HT-29 (cell line): ENCODE results near the gene RAI1. TPM values are rescaled to one million over a fixed set of nuclear protein-coding genes. Genes with fewer than 3 reads are reported as not detected.

Experiments
- DNase-seq: peaks from one replicate; pipeline ENCODE4 v3.0.0-alpha.2; 2015; ENCODE audit warnings: low spot score
- total RNA-seq: library from RNA; depleted of rRNA; stranded (reverse); fragments of >200 nt; shearing (Covaris generic); gene quantifications from 2 replicates; pipeline ENCODE4 v1.2.3, GENCODE V29; 2014

The RAI1 gene
- total RNA-seq, 1 experiment from 2014 or later, result 35.4 TPM

DNA sequence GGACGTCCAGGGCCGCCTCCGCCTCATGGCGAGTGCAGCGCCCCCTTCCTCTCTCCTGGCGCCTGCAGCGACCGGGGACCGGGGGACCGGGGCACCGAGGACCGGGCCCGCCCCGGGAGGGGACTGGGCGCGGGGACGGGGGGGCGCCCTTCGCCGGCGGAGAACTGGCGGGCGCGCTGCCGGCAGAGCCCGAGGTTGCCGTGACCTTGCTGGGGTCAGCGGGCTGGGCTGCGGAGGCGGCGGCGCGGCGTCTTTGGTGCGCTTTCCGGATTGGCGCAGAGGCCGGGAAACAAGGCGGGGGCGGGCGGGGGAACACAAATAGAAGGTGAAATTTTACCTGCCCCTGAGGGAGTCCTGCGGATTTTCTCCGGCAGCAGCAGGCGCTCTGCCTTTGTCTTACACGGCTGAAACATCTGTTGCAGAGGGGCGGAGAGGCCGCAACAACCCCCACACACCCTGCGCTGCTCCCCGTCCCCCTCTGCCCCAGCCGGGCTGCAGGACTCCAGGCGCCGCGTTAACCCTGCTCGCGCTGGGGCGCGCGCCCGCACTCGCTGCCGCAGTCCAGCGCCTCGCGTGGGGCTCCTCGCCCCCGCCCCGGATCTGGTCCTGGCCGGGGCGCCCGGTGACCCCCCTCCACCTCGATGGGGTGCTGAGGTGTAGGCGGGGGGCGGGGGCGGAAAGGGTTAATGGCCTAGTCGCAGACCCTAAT is 102.0 kb downstream of the RAI1 start:
- DNase-seq, result peak; percentile 46

DNA sequence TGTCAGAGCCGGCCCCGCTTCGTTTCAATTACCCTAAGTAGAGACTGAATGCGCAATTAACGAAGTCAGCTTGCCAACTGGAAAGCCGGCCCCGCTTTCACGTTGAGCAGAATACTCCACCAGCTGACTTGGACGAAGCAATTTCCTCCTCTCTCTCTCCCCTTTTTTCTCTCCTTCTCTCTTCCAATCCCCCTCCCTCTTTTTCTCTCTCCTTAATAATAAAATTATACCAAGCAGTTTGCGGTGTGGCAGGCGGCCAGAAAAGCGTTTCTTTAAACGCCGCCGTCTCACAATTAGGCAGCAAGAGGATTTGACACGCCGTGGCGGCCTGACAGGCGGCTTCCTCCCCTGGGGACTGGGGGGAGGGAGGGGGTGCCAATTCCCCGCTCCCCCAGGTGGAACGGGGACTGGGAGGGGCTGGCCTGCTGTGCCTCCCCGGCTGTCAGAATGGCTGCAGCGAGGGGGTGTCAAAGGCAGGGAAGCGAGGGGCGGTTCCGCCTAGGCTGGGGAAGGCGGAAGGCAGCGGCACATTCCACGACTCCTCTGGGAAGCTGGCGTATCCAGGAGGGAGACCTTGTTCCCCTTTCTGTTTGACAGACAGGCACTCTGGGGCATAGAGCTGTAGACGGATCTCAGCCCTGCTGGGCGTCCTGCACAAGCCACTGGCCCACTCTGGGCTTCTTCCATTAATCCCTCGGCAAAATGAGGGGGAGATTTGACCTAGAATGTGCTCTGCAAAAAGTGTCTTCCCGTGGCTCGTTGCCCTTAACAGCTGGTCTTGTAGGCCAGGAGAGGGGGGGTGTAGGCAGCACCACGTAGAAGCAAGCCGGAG is 102.8 kb downstream of the RAI1 start:
- peak; percentile 61 for DNase-seq

DNA sequence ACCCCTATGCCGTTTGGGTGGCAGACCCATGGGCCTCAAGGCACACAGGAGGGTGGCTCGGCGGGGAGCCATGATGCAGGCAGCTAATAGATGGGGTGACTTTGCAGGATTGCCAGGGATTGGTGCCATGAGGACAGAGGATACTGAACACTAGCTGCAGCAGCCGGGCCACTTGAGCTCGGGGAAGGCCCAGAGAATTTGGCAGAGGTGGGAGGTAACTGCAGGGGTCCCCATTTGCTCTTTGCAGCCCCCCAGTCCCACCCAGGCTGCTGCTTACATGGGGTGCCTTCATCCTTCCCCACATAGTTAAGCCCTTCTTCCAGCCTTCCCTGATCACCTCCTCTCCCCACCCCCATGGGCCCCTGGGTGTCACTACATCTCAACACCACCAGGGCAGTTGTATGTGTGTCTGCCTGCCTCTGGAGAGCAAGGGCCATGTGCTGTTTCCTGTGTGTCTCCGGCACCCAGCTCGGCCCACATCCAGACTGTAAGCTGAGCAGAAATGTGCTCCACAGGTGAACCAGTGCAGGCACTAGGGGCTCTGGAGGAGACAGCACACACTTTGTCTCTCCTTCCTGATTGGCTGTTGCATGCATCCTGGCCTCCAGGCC is 103.5 kb downstream of the RAI1 start:
- peak; percentile 17 for DNase-seq

DNA sequence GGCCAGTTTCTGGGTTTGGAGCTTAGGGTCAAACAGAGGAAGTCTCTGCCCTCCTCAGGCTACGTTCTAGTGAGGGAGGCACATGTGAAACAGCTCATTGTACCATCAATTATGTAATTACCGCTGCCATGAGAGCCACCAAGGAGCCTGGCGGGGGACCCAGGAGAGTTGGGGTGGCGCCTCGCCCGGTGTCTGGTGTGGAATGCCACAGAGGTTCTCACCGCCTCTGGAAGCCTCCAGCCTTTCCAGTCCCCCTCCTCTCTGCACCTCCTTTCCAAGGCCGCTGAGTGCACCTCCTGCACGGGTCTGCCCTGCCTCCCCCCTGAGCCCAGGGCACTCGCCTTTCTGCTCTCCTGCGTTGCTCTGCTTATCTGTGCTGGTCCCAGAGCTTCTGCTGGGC is 104.1 kb downstream of the RAI1 start:
- DNase-seq, result no peak

DNA sequence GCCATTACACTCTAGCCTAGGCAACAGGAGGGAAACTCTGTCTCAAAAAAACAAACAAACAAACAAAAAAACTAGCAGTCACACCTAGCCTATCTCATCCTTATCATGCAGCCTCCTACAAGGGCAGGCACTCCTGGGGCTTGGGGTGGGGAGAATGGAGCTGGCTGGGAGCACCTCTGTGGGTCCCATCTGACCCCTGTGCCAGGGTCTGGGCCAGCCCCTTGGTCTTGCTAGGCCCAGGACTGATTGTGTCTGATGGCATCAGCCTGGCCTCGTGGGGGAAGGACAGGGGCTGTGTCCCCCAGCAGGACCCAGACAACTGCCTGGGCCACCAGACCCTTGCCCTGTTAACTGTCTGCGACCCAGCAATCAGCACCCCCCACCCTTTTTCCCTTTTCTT is 105.7 kb downstream of the RAI1 start:
- DNase-seq, result no peak

DNA sequence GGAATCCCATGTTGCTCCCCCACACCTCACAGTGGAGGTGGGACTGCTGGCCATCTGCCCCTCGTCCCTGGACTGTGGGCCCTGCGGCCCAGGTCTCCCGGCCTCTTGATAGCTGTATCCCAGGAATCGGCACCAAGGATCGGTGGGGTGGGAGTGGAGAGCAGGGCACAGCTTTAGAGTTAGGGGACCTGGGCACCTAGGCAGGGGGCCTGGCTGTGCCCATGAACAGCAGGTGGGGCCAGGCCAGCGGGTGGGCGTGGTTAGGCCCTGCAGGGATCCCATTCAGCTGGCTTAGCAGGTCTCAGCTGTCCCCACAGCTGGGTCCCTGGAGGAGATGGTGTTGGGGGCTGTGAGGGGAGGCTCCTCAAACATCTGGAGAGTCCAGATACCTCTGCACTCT is 106.3 kb downstream of the RAI1 start:
- DNase-seq, result no peak

DNA sequence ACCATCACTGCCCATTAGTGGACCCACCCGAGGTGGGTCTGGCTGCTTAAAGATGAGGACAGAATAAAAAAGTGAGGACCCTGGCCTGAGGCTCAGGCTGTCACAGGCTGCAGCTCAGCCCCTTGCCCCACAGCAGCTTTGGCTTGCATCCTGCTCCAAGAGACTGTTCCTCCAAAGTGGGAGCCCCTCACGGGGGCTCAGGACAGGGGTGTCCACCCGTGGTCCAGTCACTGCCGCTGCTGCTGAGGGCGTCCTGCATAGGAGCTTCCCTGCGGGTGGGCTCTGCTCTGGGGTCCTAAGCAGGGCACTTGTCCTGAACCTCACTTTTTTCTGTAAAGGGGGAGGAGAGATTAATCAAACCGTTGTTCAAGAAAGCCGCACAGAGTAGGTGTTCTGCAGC is 107.7 kb downstream of the RAI1 start:
- DNase-seq, result no peak

DNA sequence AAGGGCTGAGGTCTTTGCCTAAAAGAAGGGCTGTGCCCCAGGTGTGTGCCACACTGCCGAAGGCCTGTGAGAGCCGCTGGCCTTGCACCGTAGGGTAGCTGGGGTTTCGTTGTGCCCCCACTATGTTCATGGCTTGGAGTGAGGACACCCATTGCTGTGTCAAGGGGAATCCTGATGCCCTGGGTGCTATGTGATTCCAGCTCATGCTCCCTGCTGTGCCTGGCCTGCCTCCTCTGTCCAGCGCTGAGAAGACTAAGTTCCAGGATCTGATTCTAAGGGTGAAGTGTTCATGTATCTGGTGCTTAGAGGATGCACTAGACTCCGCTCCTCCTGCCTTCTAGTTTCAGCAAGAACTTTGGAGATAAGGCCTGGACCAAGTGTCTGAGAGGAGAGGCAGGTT is 108.2 kb downstream of the RAI1 start:
- DNase-seq, result no peak

DNA sequence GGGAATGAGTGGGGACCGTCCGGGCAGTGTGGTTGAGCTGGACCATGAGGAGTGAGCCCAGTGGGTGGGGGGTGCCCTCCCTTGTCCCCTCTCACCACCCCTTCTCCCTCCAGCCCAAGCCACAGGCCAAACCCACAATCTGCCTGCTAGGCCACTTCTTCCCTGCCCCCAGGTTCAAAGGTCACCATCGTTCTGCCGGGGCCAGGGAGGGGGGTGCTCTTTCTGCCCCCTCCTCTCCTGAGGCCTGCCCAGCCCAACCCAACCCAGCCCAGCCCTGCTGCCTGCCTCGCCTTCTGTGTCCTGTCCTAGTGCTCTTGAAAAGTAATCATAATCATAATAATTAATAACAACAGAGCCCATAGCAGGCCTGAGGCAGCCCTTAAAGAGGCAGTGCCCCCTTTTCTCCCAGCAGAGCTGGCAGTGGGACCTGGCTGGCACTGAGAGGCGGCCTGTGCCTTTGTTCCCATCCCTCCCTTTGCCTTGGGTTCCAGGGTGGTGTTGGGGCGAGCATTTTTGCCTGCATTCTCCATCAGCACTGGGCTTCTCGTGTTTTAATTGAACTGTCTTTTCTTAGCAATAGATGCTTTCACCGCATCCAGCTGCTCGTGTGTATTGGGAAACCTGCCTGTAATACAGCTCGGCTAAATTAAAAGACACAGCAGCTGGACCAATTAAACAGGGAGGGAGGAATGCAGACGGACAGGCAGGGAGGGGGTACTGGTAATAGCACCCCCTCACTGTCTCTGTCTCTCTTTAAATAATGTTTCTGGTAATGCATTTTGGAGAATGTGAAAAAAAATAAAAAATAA is 108.8 kb downstream of the RAI1 start:
- DNase-seq, result no peak

DNA sequence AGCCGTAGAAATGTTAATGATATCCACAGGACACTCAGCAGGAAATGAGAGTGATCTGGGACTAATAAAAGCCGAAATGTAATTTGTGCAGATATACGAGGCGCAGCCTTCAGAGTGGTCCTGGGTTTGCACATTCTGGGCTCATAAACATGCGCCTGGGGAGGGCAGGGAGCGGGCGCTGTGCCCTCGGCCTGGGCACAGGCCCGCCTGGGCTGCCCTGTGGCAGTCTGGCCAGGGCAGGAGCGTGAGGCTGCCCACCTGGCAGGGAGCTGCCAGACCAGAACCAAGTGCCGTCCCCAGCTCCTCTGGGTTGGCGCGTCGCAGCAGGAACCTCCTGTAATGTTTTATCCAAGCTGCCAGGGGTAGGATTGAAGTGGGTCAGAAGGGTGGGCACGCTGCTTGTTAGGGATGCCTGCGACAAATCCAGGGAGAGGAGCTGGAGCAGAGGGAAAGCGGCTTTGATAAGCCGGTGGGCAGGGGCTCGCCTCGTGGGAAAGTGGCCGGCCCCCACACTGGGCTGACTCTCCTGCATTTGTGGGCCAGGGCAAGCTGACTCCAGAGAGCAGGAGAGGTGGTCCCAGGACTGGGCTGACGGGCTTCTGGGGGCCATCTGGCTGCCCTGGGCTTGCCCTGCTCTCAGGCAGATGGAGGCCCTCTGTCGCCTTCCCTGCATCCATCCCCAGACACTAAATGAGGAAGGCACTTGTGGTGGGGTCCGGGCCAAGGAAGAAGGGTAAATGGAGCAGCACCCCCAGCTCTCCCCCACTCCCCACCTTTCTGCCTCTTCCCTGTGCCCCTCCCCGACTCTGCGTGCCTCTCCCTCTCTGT is 109.6 kb downstream of the RAI1 start:
- no peak for DNase-seq

DNA sequence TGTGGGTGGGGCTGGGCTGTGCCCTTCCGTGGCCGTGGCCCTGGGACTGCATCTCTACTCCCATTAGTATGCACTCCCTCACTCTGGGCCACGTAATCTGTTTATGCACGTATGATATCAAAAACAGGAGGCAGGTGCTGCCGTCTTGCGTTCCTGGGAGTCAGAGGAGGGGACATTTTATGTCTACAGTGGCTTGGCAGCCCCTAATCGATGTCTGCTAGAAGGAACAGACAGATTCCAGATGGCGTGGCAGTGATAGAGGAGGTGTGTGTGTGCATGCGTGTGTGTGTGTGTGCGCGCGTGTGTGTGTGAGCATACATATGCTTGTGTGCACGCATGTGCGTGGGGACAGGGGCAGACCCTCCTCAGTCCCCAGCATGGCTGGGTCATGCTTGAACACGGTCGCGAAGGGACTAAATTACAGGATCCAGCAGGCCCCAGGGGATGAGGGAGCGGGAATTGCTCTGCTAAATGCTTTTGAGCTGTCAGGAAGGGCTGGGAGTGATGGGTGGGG is 110.8 kb downstream of the RAI1 start:
- DNase-seq, result no peak

DNA sequence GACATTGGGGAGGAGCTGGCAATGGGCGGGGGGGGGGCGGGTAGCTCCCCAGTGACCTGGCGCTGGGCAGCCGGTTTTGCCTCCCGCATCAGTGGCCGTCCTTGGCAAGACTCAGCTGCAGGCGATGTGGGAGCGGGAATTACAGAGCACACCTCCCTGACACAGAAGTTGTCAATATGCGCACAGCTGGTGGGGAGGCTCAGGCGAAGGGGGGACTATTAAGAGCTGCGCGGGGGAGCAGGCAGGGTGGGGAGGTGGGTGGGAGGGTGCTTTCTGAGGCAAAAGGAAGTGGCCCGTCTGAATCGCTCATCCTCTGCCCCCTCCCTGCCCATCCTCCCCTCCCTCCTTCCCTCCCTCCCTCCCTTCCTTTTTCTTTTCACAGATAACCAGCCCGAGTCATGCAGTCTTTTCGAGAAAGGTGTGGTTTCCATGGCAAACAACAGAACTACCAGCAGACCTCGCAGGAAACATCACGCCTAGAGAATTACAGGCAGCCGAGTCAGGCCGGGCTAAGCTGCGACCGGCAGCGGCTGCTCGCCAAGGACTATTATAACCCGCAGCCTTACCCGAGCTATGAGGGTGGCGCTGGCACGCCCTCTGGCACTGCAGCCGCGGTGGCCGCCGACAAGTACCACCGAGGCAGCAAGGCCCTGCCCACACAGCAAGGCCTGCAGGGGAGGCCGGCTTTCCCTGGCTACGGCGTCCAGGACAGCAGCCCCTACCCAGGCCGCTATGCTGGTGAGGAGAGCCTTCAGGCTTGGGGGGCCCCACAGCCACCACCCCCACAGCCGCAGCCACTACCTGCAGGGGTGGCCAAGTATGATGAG is 111.5 kb downstream of the RAI1 start:
- no peak for DNase-seq

DNA sequence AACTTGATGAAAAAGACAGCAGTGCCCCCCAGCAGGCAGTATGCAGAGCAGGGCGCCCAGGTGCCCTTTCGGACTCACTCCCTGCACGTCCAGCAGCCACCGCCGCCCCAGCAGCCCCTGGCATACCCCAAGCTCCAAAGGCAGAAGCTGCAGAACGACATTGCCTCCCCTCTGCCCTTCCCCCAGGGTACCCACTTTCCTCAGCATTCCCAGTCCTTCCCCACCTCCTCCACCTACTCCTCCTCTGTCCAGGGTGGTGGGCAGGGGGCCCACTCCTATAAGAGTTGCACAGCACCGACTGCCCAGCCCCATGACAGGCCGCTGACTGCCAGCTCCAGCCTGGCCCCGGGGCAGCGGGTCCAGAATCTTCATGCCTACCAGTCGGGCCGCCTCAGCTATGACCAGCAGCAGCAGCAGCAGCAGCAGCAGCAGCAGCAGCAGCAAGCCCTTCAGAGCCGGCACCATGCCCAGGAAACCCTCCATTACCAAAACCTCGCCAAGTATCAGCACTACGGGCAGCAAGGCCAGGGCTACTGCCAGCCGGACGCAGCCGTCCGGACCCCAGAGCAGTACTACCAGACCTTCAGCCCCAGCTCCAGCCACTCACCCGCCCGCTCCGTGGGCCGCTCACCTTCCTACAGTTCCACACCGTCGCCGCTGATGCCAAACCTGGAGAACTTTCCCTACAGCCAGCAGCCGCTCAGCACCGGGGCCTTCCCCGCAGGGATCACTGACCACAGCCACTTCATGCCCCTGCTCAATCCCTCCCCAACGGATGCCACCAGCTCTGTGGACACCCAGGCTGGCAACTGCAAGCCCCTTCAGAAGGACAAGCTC is 112.3 kb downstream of the RAI1 start:
- DNase-seq, result no peak

DNA sequence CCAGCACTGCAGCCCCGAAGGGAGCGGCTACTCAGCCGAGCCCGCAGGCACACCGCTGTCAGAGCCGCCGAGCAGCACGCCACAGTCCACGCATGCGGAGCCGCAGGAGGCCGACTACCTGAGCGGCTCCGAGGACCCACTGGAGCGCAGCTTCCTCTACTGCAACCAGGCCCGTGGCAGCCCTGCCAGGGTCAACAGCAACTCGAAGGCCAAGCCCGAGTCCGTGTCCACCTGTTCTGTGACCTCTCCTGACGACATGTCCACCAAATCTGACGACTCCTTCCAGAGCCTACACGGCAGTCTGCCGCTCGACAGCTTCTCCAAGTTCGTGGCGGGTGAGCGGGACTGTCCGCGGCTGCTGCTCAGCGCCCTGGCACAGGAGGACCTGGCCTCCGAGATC is 113.1 kb downstream of the RAI1 start:
- no peak for DNase-seq

DNA sequence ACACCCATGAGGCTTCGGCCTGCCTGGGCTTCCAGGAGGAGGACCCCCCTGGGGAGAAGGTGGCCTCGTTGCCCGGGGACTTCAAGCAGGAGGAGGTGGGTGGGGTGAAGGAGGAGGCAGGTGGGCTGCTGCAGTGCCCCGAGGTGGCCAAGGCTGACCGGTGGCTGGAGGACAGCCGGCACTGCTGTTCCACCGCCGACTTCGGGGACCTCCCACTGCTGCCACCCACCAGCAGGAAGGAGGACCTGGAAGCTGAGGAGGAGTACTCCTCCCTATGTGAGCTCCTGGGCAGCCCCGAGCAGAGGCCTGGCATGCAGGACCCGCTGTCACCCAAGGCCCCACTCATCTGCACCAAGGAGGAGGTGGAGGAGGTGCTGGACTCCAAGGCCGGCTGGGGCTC is 114.0 kb downstream of the RAI1 start:
- no peak for DNase-seq

DNA sequence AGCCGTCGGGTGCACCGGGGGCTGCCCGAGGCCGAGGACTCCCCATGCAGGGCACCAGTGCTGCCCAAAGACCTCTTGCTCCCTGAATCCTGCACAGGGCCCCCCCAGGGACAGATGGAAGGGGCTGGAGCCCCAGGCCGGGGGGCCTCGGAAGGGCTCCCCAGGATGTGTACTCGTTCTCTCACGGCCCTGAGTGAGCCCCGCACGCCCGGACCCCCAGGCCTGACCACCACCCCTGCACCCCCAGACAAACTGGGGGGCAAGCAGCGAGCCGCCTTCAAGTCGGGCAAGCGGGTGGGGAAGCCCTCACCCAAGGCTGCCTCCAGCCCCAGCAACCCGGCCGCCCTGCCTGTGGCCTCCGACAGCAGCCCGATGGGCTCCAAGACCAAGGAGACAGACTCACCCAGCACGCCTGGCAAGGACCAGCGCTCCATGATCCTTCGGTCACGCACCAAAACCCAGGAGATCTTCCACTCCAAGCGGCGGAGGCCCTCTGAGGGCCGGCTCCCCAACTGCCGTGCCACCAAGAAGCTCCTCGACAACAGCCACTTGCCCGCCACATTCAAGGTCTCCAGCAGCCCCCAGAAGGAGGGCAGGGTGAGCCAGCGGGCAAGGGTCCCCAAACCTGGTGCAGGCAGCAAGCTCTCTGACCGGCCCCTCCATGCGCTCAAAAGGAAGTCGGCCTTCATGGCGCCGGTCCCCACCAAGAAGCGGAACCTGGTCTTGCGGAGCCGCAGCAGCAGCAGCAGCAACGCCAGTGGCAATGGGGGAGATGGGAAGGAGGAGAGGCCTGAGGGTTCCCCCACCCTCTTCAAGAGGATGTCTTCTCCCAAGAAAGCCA is 114.9 kb downstream of the RAI1 start:
- DNase-seq, result no peak

DNA sequence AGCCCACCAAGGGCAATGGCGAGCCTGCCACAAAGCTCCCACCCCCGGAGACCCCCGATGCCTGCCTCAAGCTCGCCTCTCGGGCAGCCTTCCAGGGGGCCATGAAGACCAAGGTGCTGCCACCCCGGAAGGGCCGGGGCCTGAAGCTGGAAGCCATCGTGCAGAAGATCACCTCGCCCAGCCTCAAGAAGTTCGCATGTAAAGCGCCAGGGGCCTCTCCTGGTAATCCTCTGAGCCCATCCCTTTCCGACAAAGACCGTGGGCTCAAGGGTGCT is 115.5 kb downstream of the RAI1 start:
- DNase-seq, result no peak

DNA sequence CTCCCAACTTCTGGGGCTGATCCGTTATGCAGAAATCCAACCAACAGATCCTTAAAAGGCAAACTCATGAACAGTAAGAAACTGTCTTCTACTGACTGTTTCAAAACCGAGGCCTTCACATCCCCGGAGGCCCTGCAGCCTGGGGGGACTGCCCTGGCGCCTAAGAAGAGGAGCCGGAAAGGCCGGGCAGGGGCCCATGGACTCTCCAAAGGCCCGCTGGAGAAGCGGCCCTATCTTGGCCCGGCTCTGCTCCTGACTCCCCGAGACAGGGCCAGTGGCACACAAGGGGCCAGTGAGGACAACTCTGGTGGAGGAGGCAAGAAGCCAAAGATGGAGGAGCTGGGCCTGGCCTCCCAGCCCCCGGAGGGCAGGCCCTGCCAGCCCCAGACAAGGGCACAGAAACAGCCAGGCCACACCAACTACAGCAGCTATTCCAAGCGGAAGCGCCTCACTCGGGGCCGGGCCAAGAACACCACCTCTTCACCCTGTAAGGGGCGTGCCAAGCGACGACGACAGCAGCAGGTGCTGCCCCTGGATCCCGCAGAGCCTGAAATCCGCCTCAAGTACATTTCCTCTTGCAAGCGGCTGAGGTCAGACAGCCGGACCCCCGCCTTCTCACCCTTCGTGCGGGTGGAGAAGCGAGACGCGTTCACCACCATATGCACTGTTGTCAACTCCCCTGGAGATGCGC is 116.0 kb downstream of the RAI1 start:
- DNase-seq, result no peak
